Muscle of leg (tissue), 11 donors: ENCODE results near the gene CTBP2. TPM values are rescaled to one million over a fixed set of nuclear protein-coding genes. Genes with fewer than 3 reads are reported as not detected.

Experiments
- DNase-seq: peaks from one replicate; pipeline ENCODE4 v3.0.0; 2013
- H3K27ac ChIP-seq: one replicate; pipeline ENCODE4 v1.5.1; 2013; ENCODE audit warnings: mild to moderate bottlenecking, low read length, control low read depth
- H3K27me3 ChIP-seq: one replicate; pipeline ENCODE4 v1.6.1; 2013; ENCODE audit warnings: low read length; ENCODE audit not compliant: control insufficient read depth, insufficient read depth
- H3K36me3 ChIP-seq: one replicate; pipeline ENCODE4 v1.6.1; 2013; ENCODE audit warnings: low read length; ENCODE audit not compliant: control insufficient read depth, insufficient read depth
- H3K4me1 ChIP-seq: one replicate; pipeline ENCODE4 v1.6.1; 2013; ENCODE audit warnings: low read length; ENCODE audit not compliant: control insufficient read depth, insufficient read depth
- H3K4me3 ChIP-seq: one replicate; pipeline ENCODE4 v1.5.1; 2013; ENCODE audit warnings: low read length, control low read depth
- H3K9me3 ChIP-seq: replicated peaks from 2 replicates; pipeline ENCODE4 v1.6.1; 2013; ENCODE audit warnings: low read depth, low read length; ENCODE audit not compliant: control insufficient read depth
- WGBS: methylation state at CpG from one replicate; pipeline ENCODE4 v1.1.5; 2013; ENCODE audit warnings: missing lambda C conversion rate; ENCODE audit not compliant: insufficient coverage; 5-methylcytosine and 5-hydroxymethylcytosine counted together
- polyA plus RNA-seq, 8 donors: library from polyadenylated mRNA; unstranded; fragments of 120-200 nt; gene quantifications; one replicate each; pipeline versions ENCODE4 v1.2.1 to v1.2.3, GENCODE V29; 2013; ENCODE audit warnings: inconsistent platforms in 1 of 8, low replicate concordance in 1 of 8; ENCODE audit not compliant: insufficient read length in 8 of 8, insufficient read depth in 1 of 8
- total RNA-seq: library from RNA; stranded (reverse); fragments of 120-200 nt; gene quantifications from one replicate; pipeline ENCODE4 v1.2.4, GENCODE V29; 2013

CTBP2 gene
- total and polyA plus RNA-seq, 9 donors = 32.4 to 50.2 (median 41.0) TPM

DNA sequence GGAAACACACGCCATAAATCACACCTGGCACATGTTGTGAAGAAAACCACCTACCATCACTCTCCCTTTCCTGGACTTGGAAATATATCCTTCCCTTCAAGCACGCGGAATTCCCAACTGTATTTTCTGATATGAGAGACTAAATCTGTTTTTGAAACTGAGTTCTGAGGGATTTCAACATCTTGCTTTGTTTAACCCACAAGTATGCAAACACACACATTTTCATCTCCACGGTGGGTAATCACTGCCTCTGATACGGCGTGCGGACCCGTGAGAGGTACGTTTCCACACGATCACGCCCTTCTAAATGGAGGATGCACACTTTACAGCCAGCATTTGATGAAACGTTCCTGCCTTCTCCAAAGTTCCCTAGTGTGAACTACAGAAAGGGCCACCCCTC is 135.0 kb downstream of the CTBP2 start:
- Histone ChIP-seq H3K27ac (no peak overlapping the region), H3K9me3 (no peaks in the 10 kb centered on the region), H3K4me1 (peaks cover 67% of the 10 kb centered on the region), H3K27me3 (no peaks in the 10 kb centered on the region), H3K36me3 (peaks cover 31% of the 10 kb centered on the region), H3K4me3 (no peak overlapping the region)
- DNase-seq = no peak
- 48% methylated on average over 9 of the region's 12 CpGs for WGBS

DNA sequence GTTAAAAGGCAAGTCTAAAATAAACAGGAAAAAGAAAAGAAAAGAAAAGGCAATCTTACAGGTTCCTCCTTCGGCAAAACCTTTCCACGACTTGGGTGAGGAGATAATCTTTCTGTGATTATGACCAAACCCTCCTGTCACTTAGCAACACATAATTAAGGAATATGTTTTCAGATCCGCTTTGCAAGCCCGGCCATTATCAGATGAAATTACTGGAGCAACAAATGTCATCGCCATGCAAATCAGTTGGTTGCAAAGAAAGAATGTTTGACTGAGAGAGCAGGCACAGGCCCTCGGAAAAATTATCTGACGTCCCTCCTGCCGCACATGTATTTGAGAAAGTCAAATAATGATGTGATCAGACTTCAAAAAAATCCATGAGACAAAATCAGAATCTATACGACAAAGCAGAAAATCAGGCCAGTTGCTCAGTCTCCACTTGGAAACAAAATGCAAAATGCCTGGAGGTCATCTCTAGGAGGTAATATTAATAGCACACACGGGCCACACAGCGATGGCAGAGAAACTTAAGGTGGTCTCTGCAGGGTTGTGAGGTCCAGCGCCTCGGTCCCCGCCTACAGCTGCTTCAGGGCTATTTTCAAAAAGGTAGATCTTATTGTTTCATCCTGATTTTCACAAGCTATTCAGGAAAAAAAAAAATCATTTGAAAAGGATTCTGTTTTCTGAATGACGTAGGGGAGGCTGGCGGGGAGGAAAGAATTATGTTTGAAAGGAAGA is 135.7 kb downstream of the CTBP2 start:
- Histone ChIP-seq H3K4me1 (peaks cover 71% of the 10 kb centered on the region), H3K4me3 (no peak overlapping the region), H3K27ac (peak overlapping the region; percentile 88), H3K27me3 (no peaks in the 10 kb centered on the region), H3K9me3 (no peaks in the 10 kb centered on the region), H3K36me3 (peaks cover 30% of the 10 kb centered on the region)
- DNase-seq = no peak
- WGBS = 83% methylated on average over 9 of the region's 16 CpGs

DNA sequence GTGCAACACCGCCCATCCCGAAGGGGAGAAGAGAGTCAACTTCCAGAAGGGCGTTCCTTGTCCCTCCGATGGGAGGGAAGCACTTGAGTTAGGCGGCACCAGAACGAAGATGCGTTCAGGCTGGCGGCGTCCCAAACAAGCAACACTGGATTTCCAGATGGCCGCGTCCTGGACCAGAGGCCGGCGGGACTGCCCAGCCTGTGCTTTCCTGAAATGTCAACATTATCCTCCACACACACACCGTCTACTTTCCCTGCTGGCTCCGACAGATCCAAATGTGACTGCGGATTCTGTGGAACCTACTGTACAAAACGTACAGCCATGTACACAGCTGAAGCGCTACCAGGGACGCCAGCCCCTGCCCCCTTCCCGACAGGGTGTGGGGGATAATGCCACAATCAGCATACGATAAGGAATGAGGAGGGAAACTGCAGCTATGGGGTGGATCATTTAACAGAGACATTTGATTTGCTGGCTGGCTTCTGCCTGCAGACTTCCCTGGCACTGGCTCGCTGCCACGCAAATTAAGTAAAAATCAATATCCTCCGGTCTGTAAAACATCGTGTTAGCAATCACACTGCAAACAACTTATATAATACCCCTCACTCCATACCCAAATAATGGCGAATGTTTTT is 136.4 kb downstream of the CTBP2 start:
- no peaks in the 10 kb centered on the region for H3K27me3 ChIP-seq
- H3K36me3 ChIP-seq = peaks cover 28% of the 10 kb centered on the region
- H3K9me3 ChIP-seq = no peaks in the 10 kb centered on the region
- peak; percentile 77 for DNase-seq
- H3K4me3 ChIP-seq = no peak overlapping the region
- H3K4me1 ChIP-seq = peaks cover 69% of the 10 kb centered on the region
- H3K27ac ChIP-seq = peak overlapping the region; percentile 88
- WGBS = 11% methylated on average over 12 of the region's 26 CpGs

DNA sequence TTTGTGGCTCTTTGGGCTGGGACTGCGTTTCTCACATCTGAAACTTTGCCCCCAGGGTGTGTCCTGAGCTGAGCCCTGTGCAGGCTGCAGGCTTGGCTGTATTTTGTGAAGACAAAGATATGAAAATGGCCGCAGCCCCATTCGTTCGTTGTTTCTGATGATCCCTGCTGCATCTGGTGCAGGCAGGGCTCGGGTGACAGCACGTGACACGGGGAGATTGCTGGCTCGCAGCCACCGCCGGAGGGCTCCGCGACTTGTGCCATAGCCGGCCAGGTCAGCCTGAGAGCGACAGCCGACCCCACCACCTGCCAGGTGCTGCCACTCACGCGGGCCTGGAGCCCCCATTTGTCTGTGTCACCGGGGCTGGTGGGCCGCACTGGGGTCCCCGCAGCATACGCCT is 137.1 kb downstream of the CTBP2 start:
- Histone ChIP-seq H3K4me1 (peaks cover 68% of the 10 kb centered on the region), H3K27ac (peak overlapping the region; percentile 88), H3K27me3 (no peaks in the 10 kb centered on the region), H3K9me3 (no peaks in the 10 kb centered on the region), H3K4me3 (no peak overlapping the region), H3K36me3 (peaks cover 28% of the 10 kb centered on the region)
- 48% methylated on average over 19 of the region's 21 CpGs for WGBS
- peak; percentile 71 for DNase-seq

DNA sequence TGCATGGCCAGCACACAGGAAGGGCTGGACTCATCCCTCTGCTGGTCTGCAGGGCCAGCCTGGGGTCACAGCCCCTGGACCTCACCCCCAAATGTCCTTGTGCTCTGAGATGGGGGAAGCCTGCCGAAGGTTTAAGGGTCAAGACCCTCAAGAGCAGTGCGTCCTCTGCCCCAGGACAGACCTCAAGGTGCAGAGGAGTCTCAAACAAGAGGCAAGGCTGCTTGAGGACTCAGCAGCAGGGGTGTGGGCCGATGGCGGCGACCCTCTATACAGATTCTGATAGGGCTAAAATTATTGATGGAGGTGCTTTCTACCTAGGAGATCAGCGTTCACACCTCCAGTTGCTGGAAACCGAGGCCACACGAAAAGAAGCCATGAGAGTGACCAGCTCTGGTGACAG is 137.7 kb downstream of the CTBP2 start:
- H3K27ac ChIP-seq = peak overlapping the region; percentile 88
- H3K27me3 ChIP-seq = no peaks in the 10 kb centered on the region
- peaks cover 27% of the 10 kb centered on the region for H3K36me3 ChIP-seq
- peaks cover 66% of the 10 kb centered on the region for H3K4me1 ChIP-seq
- WGBS = 87% methylated on average over 4 of the region's 8 CpGs
- H3K4me3 ChIP-seq = no peak overlapping the region
- no peak for DNase-seq
- no peaks in the 10 kb centered on the region for H3K9me3 ChIP-seq

DNA sequence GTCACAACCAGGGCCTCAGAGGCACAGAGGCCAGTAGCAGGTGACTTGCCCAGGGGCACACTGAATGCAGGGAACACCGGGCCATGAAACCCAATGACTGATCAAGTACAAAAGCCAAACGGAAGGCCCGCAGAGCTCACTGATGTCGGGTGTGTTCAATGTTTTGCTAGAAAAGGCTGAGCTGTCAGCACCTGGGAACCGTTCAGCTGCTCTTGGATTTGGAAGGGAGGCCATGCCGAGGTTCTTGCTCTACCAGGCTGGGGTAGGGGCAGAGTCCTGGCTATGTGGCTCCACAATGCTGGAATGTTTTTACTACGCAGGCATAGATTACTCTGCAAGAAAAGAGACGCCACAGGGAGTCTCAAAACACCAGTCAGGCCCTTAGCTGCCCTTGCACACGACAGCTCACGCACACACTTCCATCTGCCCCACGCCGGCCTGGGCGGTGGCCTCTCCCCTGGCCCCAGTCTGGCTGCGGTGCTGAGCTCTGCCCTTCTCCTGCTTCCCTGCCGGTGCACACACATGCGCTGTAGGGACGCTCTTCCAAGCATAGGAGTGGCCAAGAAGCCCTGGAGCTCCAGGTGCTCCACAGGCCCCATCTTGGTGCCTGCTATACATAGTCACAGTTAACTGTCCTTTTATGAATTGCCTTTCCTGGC is 138.5 kb downstream of the CTBP2 start:
- Histone ChIP-seq H3K4me1 (peaks cover 75% of the 10 kb centered on the region), H3K9me3 (no peaks in the 10 kb centered on the region), H3K36me3 (peaks cover 18% of the 10 kb centered on the region), H3K4me3 (no peak overlapping the region), H3K27me3 (no peaks in the 10 kb centered on the region), H3K27ac (peak overlapping the region; percentile 88)
- 82% methylated on average over 17 of the region's 17 CpGs for WGBS
- no peak for DNase-seq

DNA sequence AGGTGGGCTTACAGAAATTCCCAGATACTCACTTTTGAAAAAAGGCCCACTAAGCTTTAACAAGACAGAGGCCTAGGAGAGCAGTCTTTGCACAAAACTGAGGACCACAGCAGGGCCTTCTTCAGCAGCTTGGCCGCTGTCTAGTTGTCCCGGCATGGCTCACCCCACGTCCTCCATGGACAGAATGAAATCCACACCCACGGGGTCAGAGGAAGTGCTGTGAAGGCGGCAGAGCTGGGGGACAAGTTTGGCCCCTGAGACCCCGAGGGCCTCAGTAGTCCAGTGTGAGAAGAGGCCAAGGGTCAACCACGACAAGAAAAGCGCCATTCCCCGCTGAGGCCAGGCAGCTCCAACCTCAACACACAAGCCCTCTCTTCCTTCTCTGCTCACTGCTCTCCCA is 139.5 kb downstream of the CTBP2 start:
- DNase-seq = no peak
- 93% methylated on average over 5 of the region's 9 CpGs for WGBS
- Histone ChIP-seq H3K4me3 (no peak overlapping the region), H3K27me3 (no peaks in the 10 kb centered on the region), H3K4me1 (peaks cover 84% of the 10 kb centered on the region), H3K9me3 (no peaks in the 10 kb centered on the region), H3K36me3 (peaks cover 9% of the 10 kb centered on the region), H3K27ac (peak overlapping the region; percentile 65)

DNA sequence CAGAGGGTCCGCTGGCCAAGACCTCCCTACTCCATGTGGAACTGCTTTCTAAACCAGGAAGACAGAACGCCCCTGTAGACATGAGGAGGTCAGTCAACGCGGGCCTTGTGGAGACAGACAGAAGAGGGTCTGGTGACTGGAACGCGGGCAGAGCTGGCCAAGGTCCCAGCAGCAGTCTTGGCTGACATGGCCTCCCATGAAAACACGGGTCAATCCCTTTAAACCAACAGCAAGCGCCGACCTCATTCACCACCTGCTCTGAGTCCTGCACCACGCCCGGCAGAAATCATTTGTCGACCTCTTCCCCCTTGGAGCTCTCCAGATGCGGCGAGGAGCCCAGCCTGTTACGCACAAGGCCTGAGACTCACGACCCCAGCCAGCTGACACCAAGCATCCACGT is 140.0 kb downstream of the CTBP2 start:
- H3K4me3 ChIP-seq = no peak overlapping the region
- WGBS = 94% methylated on average over 10 of the region's 17 CpGs
- H3K36me3 ChIP-seq = peaks cover 6% of the 10 kb centered on the region
- DNase-seq = peak; percentile 54
- H3K9me3 ChIP-seq = no peaks in the 10 kb centered on the region
- peak overlapping the region; percentile 65 for H3K27ac ChIP-seq
- H3K4me1 ChIP-seq = peaks cover 89% of the 10 kb centered on the region
- H3K27me3 ChIP-seq = no peaks in the 10 kb centered on the region

DNA sequence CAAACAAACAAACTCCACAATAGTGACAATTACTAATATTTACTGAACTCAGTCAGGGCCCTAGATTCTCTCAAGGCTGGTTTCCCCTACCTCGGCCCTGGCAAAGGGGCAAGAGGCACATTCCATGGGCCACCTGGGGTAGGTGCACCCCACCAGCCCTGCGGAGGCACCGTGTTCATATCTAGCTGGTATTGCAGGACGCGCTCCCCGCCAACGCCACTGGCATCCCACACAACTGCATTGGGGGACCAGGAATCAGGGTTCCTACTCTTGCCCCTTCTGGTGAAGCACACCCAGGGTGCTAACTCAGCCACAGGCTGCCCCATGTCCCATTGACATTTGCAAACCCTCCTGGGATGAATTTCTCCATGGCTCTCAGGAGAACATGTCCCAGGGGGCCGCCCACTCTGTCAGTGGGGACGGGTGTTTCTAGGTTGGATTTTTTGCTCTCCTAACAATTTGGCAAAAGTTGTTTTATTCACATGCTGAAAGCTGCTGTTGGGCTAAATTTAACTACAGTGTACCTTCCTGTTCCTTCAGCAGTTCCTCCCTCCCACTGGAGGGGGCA is 141.7 kb downstream of the CTBP2 start:
- H3K36me3 ChIP-seq = peaks cover 7% of the 10 kb centered on the region
- DNase-seq = no peak

More for the DNA sequence above, 141.7 kb downstream of the CTBP2 start:
- no peak overlapping the region for H3K27ac ChIP-seq
- H3K4me3 ChIP-seq = no peak overlapping the region
- H3K27me3 ChIP-seq = no peaks in the 10 kb centered on the region
- H3K4me1 ChIP-seq = peaks cover 89% of the 10 kb centered on the region
- WGBS = 97% methylated on average over 7 of the region's 9 CpGs
- no peaks in the 10 kb centered on the region for H3K9me3 ChIP-seq
